Subcutaneous adipose tissue (tissue), 4 donors: ENCODE data around the gene CAMLG. TPM values are rescaled to one million over a fixed set of nuclear protein-coding genes. Genes with fewer than 3 reads are reported as not detected.

Experiments
- small RNA-seq: library from RNA; depleted of rRNA; stranded (forward); fragments of <200 nt; gene quantifications from one replicate; pipeline ENCODE3, GENCODE V24; 2016
- total RNA-seq, 4 donors: library from RNA; depleted of rRNA; stranded (reverse); fragments of >200 nt; gene quantifications; one replicate each; pipeline ENCODE4 v1.1.0, GENCODE V29; 2016
- TF ChIP-seq, protein P1 (sequence below): fragments of 450-650 bp; IDR thresholded peaks from one replicate; pipeline ENCODE4 v1.5.1; 2016; ENCODE audit warnings: low read depth, mild to moderate bottlenecking, control low read depth, antibody characterized with exemption, moderate library complexity

CAMLG gene
- total RNA-seq, 4 donors from 2014 or later, result 26.9 to 53.7 (median 48.3) TPM

- TF ChIP-seq, protein P1, sequence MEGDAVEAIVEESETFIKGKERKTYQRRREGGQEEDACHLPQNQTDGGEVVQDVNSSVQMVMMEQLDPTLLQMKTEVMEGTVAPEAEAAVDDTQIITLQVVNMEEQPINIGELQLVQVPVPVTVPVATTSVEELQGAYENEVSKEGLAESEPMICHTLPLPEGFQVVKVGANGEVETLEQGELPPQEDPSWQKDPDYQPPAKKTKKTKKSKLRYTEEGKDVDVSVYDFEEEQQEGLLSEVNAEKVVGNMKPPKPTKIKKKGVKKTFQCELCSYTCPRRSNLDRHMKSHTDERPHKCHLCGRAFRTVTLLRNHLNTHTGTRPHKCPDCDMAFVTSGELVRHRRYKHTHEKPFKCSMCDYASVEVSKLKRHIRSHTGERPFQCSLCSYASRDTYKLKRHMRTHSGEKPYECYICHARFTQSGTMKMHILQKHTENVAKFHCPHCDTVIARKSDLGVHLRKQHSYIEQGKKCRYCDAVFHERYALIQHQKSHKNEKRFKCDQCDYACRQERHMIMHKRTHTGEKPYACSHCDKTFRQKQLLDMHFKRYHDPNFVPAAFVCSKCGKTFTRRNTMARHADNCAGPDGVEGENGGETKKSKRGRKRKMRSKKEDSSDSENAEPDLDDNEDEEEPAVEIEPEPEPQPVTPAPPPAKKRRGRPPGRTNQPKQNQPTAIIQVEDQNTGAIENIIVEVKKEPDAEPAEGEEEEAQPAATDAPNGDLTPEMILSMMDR, result no peak
Measured at GRCh38 chr5:134791580-134791979, 53.2 kb downstream of the CAMLG start.

GRCh38 chr5:134792286-134792685, 53.9 kb downstream of the CAMLG start:
- TF ChIP-seq, protein P1, result no peak

- TF ChIP-seq, protein P1, result no peak
Measured at GRCh38 chr5:134793111-134793510, 54.8 kb downstream of the CAMLG start.

- TF ChIP-seq, protein P1, result no peak
Measured at GRCh38 chr5:134794082-134794481, 55.7 kb downstream of the CAMLG start.

DNA sequence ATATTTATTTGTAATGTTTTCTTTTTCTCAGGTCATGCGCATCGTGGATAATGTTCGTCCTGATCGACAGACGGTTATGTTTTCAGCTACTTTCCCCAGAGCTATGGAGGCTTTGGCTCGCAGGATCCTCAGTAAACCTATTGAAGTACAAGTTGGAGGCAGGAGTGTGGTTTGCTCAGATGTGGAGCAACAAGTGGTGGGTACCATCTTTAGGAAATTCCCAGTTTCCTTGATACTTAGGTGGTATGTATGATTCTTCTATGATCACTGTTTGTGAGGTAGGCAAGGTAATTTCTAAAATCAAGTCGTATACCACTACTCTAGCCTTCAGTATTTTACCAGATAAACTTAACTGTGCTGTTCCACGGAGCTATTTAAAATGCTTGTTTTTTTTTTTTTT, 56.5 kb downstream of the CAMLG start:
- TF ChIP-seq, protein P1, result no peak

DNA sequence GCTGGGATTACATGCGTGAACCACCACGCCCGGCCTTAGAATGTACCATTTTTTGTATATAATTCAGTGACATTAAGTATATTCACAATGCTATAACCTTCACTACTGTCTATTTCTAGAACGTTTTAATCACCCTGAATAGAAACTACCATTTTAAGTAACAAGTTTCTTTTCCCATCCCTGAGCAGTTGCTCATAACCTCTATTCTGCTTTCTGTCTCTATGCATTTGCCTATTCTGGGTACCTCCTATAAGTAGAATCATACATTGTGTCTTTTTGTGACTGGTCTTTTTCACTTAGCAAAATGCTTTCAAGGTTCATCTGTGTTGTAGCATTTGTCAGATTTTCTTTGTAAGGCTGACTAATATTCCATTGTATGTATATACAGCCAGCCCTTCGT, 60.1 kb downstream of the CAMLG start:
- TF ChIP-seq, protein P1, result no peak

Small RNA genes within 50 kb of the gene (small RNA-seq; reads per million reads assigned to genes)
- gene RNU6-1164P (not detected), gene RNU6-757P (not detected)

Other genes starting within 250 kb of the CAMLG start
- gene JADE2, start 212.9 kb upstream of the CAMLG start, total RNA-seq, result 10 to 100 TPM; 18.3 to 87.4 (median 48.2) TPM
- 10 to 100 TPM; 33.2 to 65.7 (median 50.7) TPM for gene SAR1B, start 105.7 kb upstream of the CAMLG start, total RNA-seq
- 10 to 100 TPM; 19.2 to 38.5 (median 26.4) TPM for gene SEC24A, start 89.8 kb upstream of the CAMLG start, total RNA-seq
- 10 to 100 TPM; 42.2 to 62.5 (median 49.2) TPM for gene DDX46, start 20.2 kb downstream of the CAMLG start, total RNA-seq
- 10 to 100 TPM; 35.5 to 75.2 (median 38.5) TPM for gene C5orf24, start 107.4 kb downstream of the CAMLG start, total RNA-seq
- gene TXNDC15, start 135.8 kb downstream of the CAMLG start, total RNA-seq, result 10 to 100 TPM; 46.1 to 66.6 (median 56.5) TPM
- 1 to 10 TPM; 4.6 to 7.5 (median 6.6) TPM for gene PCBD2, start 166.6 kb downstream of the CAMLG start, total RNA-seq
- under 1 TPM in 2 of 4 donors, not detected in 2; 0.34 to 0.98 TPM for gene CATSPER3, start 229.4 kb downstream of the CAMLG start, total RNA-seq